ENCODE data around the gene NOCT.
"Not testable (repeated sequence)": the region's sequence is repeated elsewhere in the genome, so short reads cannot be mapped to it uniquely, and the experiment has no call there.

Gene NOCT

DNA sequence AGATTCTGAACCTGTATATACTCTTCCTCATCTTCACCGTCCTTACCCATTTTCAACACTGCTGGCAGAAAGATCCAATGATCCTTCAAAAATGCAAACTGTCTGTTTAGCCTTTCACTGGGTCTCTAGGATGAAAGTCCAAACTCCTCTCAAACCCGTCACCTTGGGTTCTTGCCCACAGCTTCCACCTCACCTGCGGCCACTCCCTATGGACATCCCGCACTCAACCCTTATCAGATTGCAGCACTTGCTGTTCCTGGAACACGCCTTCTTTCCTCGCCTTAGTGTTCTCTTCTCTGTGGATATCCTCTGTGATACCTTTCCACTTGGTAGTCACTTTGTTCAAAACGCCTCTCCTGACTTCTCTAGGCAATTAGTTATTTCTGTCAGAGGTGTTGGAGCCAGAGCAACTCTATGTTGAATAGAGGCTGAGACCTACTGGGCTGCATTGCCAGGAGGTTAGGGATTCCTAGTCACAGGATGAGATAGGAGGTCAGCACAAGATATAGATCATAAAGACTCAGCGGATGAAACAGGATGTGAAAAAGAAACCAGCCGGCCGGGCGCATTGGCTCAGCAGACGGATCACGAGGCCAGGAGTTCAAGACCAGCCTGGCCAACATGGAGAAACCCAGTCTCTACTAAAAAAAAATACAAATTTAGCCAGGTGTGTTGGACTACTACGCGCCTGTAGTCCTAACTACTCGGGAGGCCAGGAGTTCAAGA, 4.2 kb upstream of the NOCT start:
- no peak for FAIRE-seq

DNA sequence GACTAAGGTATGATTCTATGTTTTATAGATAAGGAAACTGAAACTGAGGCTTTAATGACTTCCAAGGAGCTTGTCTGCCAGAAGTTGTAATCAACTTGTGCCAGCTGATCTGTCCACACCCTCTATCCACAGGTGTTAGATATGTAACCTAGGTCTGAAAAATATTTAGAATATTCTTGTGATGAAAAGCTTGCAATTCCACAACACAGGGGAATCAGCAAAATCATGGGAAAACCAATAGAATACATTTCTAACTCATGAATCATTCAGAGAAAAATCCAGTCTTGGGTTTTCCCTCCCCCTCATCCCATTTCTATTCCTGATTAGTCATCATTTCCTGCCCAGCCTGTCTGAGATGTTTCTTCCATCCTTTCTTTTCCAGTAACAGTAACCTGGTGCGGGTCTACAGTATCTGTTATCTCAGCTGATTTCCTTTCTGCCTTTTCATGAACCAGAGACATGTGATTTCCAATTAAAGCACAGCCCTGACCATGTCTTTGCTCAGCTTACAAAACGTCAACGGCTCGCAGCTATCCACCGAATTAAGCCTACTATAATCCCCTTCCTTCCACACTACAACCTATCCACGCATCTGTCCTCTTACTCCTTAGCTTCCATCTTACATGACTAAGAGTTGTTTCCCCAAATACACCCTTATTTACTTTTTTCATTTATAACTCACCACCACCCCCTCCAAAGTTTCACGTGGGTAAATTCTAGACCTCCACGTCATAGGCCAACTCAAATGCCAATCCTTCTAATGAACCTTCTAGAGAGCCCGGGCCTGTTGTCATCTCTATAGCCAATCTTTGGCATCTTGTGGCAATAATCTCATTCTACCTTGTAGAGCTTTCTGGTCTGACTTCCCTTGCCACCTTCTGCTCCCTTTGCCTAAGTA, 961 bp upstream of the NOCT start:
- FAIRE-seq = no peak

DNA sequence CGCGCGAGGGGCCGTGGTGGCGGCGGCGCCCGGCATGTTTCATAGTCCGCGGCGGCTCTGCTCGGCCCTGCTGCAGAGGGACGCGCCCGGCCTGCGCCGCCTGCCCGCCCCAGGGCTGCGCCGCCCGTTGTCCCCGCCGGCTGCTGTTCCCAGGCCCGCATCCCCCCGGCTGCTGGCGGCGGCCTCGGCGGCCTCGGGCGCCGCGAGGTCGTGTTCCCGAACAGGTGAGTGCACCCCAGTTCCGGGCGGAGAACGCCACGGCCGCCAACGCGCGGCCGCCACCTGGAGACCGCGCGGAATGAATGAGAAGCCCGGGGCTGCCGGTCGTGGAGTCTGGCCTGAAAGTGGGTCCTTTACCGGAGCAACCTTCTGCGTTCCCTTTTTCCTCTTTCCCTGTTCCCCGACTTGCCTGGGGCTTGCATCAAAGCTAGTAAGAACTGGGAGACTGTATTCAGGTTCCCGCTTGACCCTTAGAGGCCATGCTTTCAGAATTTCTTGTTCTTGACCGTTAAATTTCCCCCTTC, 429 bp downstream of the NOCT start:
- FAIRE-seq = no peak

DNA sequence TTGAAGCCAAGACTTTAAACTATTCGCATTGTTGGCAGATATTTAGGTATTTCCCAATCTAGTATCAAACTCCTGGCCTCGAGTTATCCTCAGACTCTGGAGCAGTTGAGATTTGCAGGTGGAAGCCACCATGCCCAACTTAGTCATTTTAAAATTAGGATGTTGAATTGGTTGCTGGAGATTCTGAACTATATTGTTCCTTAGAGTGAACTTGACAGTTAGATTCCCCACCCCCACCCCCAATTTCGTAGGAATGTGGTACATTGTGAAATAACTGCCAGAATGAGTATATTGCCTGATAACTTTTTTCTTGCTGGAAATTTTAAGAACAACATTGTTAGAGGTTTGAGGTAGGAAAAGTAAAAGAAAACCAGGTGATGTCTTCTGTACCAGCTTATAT, 2.3 kb downstream of the NOCT start:
- FAIRE-seq = no peak

DNA sequence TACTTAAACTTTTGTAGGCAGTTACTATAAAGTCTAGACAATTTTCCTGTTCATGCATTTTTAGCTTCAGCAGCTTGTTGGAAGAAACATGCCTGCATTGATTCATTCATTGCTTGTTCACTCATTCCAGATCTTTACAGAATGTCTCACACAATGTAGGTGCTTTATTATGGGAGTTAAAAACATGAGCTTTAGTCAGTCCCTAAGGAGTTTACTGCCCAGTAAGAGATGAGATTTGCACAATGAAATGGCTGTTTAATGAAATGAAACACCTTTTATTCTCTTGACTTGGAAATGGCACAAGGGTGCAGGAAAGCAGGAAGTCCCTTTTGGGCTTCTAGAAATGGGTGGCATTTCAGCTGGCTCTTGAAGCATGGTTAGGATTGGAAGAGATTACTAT, 2.9 kb downstream of the NOCT start:
- FAIRE-seq = no peak

DNA sequence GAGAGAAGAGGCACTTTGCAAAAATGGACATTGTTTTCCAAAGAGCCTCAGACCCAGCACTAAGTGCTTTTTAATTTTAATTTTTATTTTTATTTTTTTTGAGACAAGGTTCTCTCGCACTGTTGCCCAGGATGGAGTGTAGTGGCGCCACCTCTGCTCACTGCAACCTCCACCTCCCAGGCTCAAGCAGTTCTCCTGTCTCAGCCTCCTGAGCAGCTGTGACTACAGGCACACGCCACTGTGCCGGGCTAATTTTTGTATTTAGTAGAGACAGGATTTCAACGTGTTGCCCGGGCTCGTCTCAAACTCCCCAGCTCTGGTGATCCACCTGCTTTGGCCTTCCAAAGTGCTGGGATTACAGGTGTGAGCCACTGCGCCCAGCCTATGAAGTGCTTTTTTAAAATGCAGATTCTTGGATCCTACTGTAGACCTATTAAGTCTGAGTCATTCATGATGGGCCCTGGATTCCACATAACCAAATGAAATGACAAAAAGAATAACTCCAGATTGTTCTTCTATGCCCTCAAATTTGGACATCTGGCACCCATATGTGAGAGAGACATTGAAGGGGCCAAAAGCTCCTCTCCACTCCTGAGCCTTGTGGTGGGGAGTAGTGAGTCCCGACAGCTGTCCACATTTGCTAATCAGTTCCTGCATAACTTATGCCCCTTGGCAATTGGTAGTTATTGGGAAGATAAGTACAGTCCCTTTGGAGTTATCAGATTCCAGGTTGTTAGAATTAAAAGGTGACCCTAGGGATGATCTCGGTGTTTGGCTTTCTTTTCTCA, 3.6 kb downstream of the NOCT start:
- no peak for FAIRE-seq

DNA sequence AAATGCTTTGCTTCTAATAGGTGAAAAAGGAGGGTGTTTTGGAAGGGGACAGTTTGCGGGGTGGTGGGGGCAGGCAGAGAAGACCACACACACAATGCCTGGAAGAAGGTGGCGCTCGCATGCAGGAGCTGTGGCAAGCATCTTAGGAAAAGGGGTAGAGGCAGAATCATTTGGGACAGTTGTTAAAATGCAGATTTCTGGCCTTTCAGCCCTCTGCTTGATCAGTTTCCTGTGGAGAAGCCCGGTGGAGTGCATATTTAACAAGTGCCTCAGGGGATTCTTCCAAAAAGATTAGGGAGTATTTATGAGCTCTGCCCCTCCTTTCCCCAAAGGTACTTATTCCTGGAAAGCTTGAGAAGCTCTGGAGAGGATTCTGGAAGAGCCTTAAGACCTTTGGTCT, 4.8 kb downstream of the NOCT start:
- no peak for FAIRE-seq

DNA sequence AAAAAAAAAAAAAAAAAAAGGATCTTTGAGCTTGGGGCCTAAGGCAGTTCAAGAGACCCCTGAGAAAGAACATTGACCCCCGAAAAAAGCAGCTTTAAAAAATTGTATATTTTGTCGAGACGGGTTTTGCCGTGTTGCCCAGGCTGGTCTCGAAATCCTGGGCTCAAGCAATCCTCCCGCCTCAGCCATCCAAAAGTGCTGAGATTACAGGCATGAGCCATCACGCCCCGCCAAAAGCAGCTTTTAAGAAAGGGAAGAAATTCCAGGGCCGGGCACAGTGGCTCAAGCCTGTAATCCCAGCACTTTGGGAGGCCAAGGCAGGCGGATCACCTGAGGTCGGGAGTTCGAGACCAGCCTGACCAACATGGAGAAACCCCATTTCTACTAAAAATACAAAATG, 5.5 kb downstream of the NOCT start:
- not testable (repeated sequence) for FAIRE-seq

DNA sequence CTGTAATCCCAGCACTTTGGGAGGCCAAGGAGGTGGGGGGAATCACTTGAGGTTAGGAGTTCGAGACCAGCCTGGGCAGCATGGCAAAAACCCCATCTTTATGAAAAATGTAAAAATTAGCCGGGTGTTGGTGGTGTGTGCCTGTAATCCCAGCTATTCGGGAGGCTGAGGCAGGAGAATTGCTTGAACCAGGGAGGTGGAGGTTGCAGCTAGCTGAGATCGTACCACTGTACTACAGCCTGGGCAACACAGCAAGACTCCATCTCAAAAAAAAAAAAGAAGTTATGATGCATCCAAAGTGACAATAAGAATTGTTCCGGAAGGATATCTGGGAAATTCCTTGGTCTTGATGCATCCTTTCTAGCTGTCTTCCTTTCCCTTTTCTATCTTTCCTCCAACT, 7.3 kb downstream of the NOCT start:
- no peak for FAIRE-seq

DNA sequence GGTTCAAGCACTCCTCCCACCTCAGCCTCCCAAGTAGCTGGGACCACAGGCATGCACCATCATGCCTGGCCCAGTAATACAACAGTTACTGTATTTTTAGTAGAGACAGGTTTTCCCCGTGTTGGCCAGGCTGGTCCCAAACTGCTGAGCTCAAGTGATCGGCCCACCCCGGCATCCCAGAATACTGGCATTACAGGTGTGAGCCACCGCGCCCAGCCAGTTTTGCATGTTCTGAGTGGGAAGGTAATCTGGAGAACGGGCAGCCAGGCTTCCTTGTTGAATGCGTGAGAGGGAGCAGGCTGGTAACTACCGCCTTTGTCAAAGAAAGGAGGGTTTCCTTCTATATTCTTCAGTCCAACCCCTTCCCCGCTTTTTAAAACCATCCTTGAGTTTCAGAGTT, 9.1 kb downstream of the NOCT start:
- FAIRE-seq = no peak

DNA sequence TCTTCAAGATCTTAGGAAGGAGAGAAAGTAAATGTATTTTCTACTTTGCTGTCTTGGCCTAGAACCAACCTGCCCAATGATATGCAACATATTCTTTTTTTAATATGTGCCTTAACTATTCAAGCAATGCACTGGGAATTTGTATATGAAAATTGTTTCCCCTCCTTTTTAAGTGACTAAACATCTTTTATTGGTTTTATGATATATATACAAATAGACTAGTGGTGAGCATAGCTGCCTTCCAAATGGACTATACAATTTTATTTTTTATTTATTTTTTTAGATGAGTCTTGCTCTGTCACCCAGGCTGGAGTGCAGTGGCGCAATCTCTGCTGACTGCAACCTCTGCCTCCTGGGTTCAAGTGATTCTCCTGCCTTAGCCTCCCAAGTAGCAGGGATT, 10.3 kb downstream of the NOCT start:
- no peak for FAIRE-seq

DNA sequence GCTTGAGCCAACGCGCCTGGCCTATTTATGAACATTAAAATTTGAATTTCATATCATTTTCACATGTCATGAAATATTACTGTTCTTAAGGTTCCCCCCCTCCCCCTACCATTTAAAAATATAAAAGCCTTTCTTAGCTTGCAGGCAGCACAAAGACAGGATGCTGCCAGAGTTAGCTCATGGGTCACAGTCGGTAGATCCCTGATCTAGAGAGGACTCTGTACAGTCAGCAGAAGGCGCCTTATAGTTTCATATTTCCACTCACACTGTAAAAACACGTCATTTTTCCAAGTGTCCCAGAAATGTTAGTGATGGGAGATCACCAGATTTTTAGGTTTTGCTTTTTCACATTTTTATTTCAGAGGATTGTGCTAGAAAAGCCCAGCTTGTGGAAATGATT, 12.2 kb downstream of the NOCT start:
- peak; percentile 60 for FAIRE-seq

DNA sequence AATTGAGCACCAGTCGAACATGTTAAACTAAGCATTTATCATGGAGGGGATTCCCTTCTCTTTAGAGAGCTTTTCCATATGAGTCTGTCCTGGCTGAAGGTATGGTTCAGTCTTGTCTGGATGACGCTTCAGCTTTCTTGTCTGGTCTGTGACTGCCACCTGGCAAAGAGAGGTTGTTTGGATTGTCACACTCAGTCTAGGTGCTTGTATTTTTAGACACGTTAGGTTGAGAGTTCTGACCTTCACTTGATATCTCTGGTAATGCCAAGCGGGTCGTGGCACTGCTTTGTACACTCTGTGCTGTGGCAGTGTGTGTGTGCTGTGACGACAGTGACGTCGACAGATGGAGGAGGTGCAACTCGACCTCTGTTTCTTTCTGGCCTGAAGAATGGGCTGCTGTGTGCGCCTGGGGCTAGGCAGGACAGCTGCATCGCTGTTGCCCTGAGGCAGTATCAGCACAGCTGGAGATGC, 12.6 kb downstream of the NOCT start:
- peak; percentile 13 for FAIRE-seq

DNA sequence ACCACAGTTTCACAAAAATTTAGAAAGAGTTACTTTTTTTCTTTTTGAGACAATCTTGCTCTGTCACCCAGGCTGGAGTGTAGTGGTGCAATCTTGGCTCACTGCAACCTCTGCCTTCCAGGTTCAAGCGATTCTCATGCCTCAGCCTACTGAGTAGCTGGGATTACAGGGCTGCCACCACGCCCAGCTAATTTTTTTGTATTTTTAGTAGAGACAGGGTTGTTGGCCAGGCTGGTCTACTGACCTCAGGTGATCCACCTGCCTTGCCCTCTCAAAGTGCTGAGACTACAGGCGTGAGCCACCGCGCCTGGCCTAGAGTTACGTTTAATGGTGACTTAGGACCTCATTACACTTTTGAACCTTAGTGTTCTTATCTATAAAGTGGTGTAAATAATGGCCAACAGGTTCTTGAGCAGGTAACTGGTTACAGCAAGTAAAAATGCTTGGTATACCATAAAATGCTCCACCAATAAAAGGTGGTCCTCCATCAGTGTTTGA, 14.3 kb downstream of the NOCT start:
- not testable (repeated sequence) for FAIRE-seq

DNA sequence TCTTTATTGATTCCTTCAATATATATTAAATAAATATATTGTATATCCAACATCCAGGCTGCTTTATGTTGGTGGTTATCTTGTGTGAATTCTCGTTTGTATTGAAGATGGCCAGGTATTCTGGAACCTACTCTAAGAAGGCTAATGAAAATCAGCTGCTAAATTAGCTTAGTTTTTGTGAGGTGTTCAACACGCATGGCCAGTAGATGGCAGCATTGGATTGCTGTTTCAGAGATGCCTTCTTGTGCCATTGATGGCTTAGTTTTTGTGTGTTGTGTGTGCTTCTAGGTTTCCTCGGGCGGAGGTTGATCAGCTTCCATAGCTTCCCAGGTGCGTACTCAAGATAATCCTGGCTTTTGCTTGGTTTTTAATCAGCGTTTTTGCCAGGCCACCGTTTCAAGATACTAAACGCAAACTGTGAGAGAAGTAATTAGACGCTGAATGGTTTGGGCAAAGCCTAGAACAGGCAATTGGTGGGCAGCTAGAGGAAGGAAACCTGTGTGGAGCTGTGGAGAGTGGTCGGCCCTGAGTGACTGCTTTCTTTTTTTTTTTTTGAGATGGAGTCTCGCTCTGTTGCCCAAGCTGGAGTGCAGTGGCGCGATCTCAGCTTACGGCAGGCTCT, 15.1 kb downstream of the NOCT start:
- peak; percentile 70 for FAIRE-seq

DNA sequence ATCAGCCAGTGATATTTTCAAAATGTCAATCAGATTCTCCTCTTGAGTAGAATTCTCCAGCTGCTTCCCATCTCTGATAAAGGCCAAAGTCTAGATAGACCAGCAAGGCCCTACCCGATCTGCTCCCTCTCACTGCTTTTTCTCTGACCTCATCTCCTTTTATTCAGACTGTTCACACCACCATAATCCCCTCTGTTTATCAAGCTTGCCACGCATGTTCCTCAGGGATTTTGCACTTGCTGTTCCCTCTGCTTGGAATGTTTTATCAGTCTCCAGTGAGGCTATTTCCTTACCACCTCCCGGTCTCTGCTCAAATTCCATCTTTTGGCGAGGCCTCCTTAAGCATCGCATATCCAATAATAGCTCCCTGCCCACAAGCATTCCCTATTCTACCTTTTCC, 20.1 kb downstream of the NOCT start:
- no peak for FAIRE-seq

DNA sequence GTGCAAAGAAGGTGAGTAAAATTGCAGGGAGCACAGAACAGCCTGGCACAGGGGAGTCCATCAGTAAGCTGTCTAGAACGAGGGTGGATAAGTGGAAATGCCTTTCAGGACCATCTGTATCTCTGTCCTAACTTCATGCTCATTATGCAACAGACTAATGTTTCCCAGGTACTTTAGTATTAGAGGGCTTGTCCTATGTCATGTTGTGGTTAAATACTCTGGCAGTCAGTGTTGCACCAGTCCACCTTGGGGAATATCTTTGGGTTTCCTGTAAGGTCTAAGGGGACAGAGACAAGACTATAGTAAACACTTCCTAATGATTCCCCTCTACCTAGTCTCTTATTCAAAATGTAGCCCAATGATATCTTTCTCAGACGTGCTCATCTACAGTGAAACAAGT, 21.3 kb downstream of the NOCT start:
- no peak for FAIRE-seq

DNA sequence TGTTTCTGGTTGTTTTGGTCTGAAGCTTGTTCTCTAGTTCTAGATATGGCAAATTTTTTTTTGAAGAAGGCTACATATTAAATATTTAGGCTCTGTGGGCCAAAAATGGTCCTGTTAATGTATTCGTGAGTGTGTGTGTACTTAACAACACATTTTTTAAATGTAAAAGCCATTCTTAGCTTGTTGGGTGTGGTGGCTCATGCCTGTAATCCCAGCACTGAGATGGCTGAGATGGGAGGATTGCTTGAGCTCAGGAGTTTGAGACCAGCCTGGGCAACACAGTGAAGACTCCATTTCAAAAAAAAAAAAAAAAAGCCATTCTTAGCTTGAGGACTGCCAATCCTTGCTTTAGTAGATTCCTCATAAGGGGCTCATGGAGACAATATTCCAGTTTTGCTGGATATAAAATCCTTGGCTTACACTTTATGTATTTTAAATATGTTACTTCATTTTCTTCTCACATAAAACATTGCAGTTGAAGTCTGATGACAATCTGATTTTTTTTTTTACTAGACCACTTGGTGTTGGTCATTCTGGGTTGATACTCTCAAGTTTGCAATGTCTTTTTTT, 23.4 kb downstream of the NOCT start:
- no peak for FAIRE-seq

DNA sequence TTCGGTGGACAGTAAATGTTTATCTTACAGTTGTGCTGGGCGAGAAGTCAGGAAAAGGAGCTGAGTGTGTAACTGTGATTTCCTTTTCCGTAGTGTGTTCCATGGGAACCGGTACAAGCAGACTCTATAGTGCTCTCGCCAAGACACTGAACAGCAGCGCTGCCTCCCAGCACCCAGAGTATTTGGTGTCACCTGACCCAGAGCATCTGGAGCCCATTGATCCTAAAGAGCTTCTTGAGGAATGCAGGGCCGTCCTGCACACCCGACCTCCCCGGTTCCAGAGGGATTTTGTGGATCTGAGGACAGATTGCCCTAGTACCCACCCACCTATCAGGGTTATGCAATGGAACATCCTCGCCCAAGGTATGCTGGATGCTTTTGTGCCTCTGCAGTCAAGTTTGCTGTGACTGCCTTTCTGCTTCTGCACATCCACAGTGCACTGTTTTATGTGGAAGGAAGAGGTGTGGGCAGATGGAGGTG, 27.4 kb downstream of the NOCT start:
- FAIRE-seq = no peak

DNA sequence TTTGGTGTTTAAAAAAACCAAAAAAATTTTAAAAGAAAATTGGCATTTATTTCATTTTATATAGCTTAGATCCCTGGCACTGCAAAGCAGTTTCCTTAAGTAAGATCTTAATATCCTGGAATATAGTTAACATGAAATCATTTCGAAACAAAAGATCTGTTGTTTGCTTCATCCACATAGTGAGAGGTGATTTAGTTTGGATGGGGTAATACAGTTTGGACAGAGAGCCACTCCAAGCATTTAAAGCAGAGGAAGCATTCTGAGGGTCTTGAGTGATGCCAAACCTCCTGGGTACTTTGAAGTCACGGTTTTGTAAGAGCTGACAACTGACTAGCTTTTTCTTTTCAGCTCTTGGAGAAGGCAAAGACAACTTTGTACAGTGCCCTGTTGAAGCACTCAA, 28.7 kb downstream of the NOCT start:
- FAIRE-seq = no peak

DNA sequence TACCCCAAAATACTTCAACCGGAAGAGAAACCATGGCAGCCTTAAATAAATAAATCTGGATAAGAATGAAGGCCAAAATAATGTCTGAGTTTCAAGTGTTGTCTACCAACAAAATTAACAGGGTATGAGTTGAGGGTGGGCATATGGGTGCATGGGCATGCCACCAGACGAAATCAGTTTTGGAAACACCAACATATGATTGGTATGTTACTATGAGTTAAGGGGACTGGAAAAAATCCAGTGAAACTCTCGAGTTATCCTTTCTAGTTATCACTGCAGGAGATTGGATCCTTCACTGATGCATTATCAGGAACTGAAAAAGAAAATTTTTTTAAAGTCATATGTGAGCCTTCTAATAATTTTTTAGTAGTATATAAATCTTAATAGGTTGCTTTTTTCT, 32.4 kb downstream of the NOCT start:
- no peak for FAIRE-seq

DNA sequence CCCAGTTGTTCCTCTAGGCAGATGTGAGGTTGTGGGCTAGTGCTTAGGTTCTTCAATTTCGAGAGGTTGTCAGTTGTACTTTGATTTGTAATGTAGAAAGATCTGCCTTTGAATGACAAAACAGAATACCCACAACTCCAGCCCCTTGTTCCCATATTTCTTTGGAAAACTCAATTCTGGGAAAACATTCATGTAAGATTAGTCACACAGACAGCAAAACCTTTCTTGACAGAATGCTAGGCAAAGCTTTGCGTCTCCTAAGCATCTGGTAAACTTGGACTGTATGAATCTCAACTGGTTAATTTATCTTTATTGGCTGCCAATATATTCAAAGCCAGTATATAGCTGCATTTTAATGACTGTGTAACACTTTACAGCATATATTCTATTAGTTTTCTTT, 34.9 kb downstream of the NOCT start:
- no peak for FAIRE-seq
